Epithelial cell of esophagus (primary cell): ENCODE measurements around the gene LTV1.

Source experiments
- DNase-seq: peaks from one replicate; pipeline ENCODE4 v3.0.0; 2010; ENCODE audit warnings: low read depth
- H3K4me3 ChIP-seq: 2 replicates; pipeline ENCODE4 v1.5.1; 2011; ENCODE audit warnings: mild to moderate bottlenecking, low read length, control low read depth
- CTCF ChIP-seq: IDR thresholded peaks from 2 replicates; pipeline ENCODE4 v1.5.1; 2011; ENCODE audit warnings: low read depth, mild to moderate bottlenecking, low read length, control low read depth, inconsistent platforms; ENCODE audit not compliant: insufficient read depth; ENCODE audit errors: missing control alignments

LTV1 gene

GRCh38 chr6:143880412-143880811, 37.3 kb downstream of the LTV1 start:
- no peak for DNase-seq
- TF ChIP-seq CTCF, result no peak
- H3K4me3 ChIP-seq, result no peak overlapping the region

- DNase-seq, result no peak
- H3K4me3 ChIP-seq, result no peak overlapping the region
- TF ChIP-seq CTCF, result no peak
Observed at GRCh38 chr6:143882401-143882930, 39.3 kb downstream of the LTV1 start.

- no peak overlapping the region for H3K4me3 ChIP-seq
- TF ChIP-seq CTCF, result no peak
- no peak for DNase-seq
Observed at GRCh38 chr6:143884216-143884900, 41.2 kb downstream of the LTV1 start.

GRCh38 chr6:143885116-143885515, 42.0 kb downstream of the LTV1 start:
- no peak for DNase-seq
- no peak for TF ChIP-seq CTCF
- no peak overlapping the region for H3K4me3 ChIP-seq

GRCh38 chr6:143894655-143895054, 51.5 kb downstream of the LTV1 start:
- no peak overlapping the region for H3K4me3 ChIP-seq
- DNase-seq, result no peak
- TF ChIP-seq CTCF, result no peak

- TF ChIP-seq CTCF, result no peak
- DNase-seq, result peak; percentile 93
- H3K4me3 ChIP-seq, result no peak overlapping the region
Observed at GRCh38 chr6:143896126-143896860, 53.2 kb downstream of the LTV1 start.
